Loucy (cell line): ENCODE measurements around the gene PPARG.

Experiments
- EZH2phosphoT487 ChIP-seq: fragments of 200-600 bp; IDR thresholded peaks from 2 replicates; pipeline ENCODE4 v1.6.1; 2018; ENCODE audit warnings: antibody characterized with exemption, mild to moderate bottlenecking, moderate library complexity, borderline replicate concordance
- TF ChIP-seq, protein P1 (sequence below): fragments of 200-600 bp; sonication (generic); conservative IDR thresholded peaks from 2 replicates; pipeline ENCODE4 v1.5.1; 2014; ENCODE audit warnings: mild to moderate bottlenecking, antibody characterized with exemption, low read length

DNA sequence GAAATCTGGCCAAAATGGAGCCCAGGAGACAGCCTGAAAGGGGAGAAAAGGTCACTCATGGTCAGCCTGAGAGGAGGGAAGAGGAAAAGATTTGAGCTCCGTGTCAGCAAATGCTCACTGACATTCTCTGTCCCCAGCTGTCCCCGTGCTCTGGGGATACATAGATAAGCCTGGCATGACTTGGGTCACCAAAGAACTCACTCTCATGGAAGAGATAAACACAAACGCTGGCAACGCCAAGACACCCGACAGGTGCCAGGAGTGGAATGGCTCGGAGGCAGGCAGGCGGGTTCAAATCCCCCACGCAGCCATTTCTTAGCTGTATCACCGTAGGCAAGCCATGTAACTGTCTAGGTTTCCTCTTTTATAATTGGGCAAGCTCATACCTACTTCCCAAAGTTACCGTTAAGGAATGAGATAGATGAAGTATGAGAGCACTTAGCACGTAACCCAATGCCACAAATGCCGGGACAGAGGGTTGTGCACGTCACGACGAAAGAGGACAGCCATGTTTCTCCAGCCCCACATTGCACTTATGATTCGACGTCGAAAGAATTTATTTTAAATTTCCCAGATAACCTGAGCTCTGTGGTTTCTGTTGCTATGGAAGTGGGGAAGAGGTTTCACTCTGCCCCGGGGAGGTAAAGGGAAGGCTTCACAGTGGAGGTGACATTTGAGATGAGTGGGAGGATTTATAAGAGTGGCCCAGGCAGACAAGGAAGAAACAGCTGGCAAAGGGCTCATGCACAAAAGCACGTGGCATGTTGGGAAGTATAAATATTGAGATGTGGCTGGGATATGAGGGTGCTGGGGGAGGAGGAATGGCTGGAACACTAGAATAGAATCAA is 154.0 kb downstream of the PPARG start:
- TF ChIP-seq, protein P1, sequence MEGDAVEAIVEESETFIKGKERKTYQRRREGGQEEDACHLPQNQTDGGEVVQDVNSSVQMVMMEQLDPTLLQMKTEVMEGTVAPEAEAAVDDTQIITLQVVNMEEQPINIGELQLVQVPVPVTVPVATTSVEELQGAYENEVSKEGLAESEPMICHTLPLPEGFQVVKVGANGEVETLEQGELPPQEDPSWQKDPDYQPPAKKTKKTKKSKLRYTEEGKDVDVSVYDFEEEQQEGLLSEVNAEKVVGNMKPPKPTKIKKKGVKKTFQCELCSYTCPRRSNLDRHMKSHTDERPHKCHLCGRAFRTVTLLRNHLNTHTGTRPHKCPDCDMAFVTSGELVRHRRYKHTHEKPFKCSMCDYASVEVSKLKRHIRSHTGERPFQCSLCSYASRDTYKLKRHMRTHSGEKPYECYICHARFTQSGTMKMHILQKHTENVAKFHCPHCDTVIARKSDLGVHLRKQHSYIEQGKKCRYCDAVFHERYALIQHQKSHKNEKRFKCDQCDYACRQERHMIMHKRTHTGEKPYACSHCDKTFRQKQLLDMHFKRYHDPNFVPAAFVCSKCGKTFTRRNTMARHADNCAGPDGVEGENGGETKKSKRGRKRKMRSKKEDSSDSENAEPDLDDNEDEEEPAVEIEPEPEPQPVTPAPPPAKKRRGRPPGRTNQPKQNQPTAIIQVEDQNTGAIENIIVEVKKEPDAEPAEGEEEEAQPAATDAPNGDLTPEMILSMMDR, result no peak
- no peak for TF ChIP-seq EZH2phosphoT487
